B cell (primary cell): ENCODE measurements around the gene BPIFA1. TPM values are rescaled to one million over a fixed set of nuclear protein-coding genes. Genes with fewer than 3 reads are reported as not detected.

Source experiments
- ATAC-seq: fragments of 200-7000 bp; cut with Tn5 transposase; one replicate; pipeline ENCODE4 v1.10.0; 2021; ENCODE audit warnings: low read depth, mild to moderate bottlenecking, moderate number of reproducible peaks, moderate library complexity
- CTCF ChIA-PET: fragments of 350-600 bp; sonication (Branson Sonifier 250); formaldehyde crosslinking; loops from one replicate; lab custom pipeline; 2021; ENCODE audit warnings: antibody characterized with exemption, inconsistent platforms; lab: Charles Lee
- POLR2A ChIA-PET: fragments of 350-600 bp; sonication (Branson Sonifier 250); formaldehyde crosslinking; loops from one replicate; lab custom pipeline; 2021; ENCODE audit warnings: antibody characterized with exemption; lab: Charles Lee
- DNase-seq: peaks from one replicate; pipeline ENCODE4 v3.0.0; 2013
- H2AFZ ChIP-seq: 2 replicates; pipeline ENCODE4 v1.6.1; 2012; ENCODE audit warnings: mild to moderate bottlenecking, low read depth, low read length; ENCODE audit not compliant: insufficient read depth, poor library complexity, severe bottlenecking
- H3K27ac ChIP-seq, 2 donors: 1 replicate in 1 of 2; 2 replicates in 1 of 2; pipeline ENCODE4 v1.5.1; 2012 to 2013; ENCODE audit warnings: low read length in 2 of 2, mild to moderate bottlenecking in 2 of 2, moderate library complexity in 1 of 2
- H3K27me3 ChIP-seq, 4 experiments: fragments of 200-600 bp in 1 of 4; sonication (generic) in 1 of 4; replicated peaks in 1 of 4; 1 replicate in 2 of 4; 2 replicates in 2 of 4; pipeline versions ENCODE4 v1.6.1 to v1.7.0; 2013 to 2016; ENCODE audit warnings: low read length in 3 of 4, mild to moderate bottlenecking in 2 of 4, mixed read lengths in 1 of 4, moderate library complexity in 1 of 4; ENCODE audit not compliant: insufficient read depth in 4 of 4, control insufficient read depth in 3 of 4; ENCODE audit errors: control extremely low read depth in 1 of 4
- H3K36me3 ChIP-seq, 2 experiments: replicated peaks in 1 of 2; 1 replicate in 1 of 2; 2 replicates in 1 of 2; pipeline versions ENCODE4 v1.6.1 to v1.7.1; 2013; ENCODE audit warnings: low read length in 1 of 2; ENCODE audit not compliant: insufficient read depth in 2 of 2, control insufficient read depth in 1 of 2; ENCODE audit errors: control extremely low read depth in 1 of 2, extremely low read depth in 1 of 2
- H3K4me1 ChIP-seq, 2 donors: fragments of 200-600 bp in 1 of 2; sonication (generic) in 1 of 2; 1 replicate in 1 of 2; 2 replicates in 1 of 2; pipeline versions ENCODE4 v1.5.1 to v1.6.1; 2013 to 2017; ENCODE audit warnings: low read length in 2 of 2; ENCODE audit not compliant: control insufficient read depth in 2 of 2, insufficient read depth in 2 of 2
- H3K4me2 ChIP-seq: replicated peaks from 2 replicates; pipeline ENCODE3; 2012; ENCODE audit warnings: mild to moderate bottlenecking, low read depth, low read length; ENCODE audit not compliant: poor library complexity, severe bottlenecking
- H3K4me3 ChIP-seq, 5 experiments: fragments of 200-600 bp in 1 of 5; sonication (generic) in 1 of 5; 1 replicate in 3 of 5; 2 replicates in 2 of 5; pipeline versions ENCODE4 v1.5.1 to v1.7.0; 2011 to 2016; ENCODE audit warnings: low read length in 4 of 5, mild to moderate bottlenecking in 4 of 5, low read depth in 2 of 5, control low read depth in 1 of 5, moderate library complexity in 1 of 5; ENCODE audit not compliant: insufficient read depth in 1 of 5; ENCODE audit errors: control extremely low read depth in 1 of 5, extremely low read depth in 1 of 5
- H3K79me2 ChIP-seq: fragments of 200-600 bp; sonication (generic); one replicate; pipeline ENCODE4 v1.6.0; 2016; ENCODE audit warnings: low read length; ENCODE audit not compliant: control insufficient read depth, insufficient read depth
- H3K9ac ChIP-seq: fragments of 200-600 bp; sonication (generic); 2 replicates; pipeline ENCODE4 v1.6.1; 2017; ENCODE audit warnings: mild to moderate bottlenecking, low read length, moderate library complexity
- H3K9me3 ChIP-seq, 3 donors: one replicate each; pipeline versions ENCODE4 v1.6.1 to v1.7.1; 2013; ENCODE audit warnings: low read length in 2 of 3; ENCODE audit not compliant: control insufficient read depth in 2 of 3, insufficient read depth in 1 of 3; ENCODE audit errors: control extremely low read depth in 1 of 3
- H4K20me1 ChIP-seq: 2 replicates; pipeline ENCODE4 v1.6.0; 2012; ENCODE audit warnings: mild to moderate bottlenecking, low read length; ENCODE audit not compliant: insufficient read depth, control insufficient read depth, poor library complexity, severe bottlenecking
- H3K27ac Mint-ChIP-seq: one replicate; pipeline ENCODE4 v1.8.0; 2021; ENCODE audit warnings: mixed read lengths
- H3K27me3 Mint-ChIP-seq: one replicate; pipeline ENCODE4 v1.8.0; 2021; ENCODE audit warnings: mixed read lengths
- H3K4me1 Mint-ChIP-seq: one replicate; pipeline ENCODE4 v1.8.0; 2021; ENCODE audit warnings: mixed read lengths
- H3K4me3 Mint-ChIP-seq: one replicate; pipeline ENCODE4 v1.8.0; 2021; ENCODE audit warnings: mixed read lengths
- H3K9me3 Mint-ChIP-seq: one replicate; pipeline ENCODE4 v1.8.0; 2022; ENCODE audit warnings: mixed read lengths; ENCODE audit not compliant: insufficient read depth
- CTCF ChIP-seq: fragments of 200-600 bp; IDR thresholded peaks from one replicate; pipeline ENCODE4 v1.8.0; 2022; ENCODE audit warnings: antibody characterized with exemption, mild to moderate bottlenecking
- EZH2 ChIP-seq: IDR thresholded peaks from 2 replicates; pipeline ENCODE4 v1.6.1; 2012; ENCODE audit warnings: borderline replicate concordance, low read depth, mild to moderate bottlenecking, moderate library complexity, low read length; ENCODE audit not compliant: insufficient read depth, poor library complexity, severe bottlenecking
- WGBS: methylation state at CpG from one replicate; pipeline ENCODE4 v1.1.5; 2013; ENCODE audit warnings: missing lambda C conversion rate; ENCODE audit not compliant: insufficient coverage; 5-methylcytosine and 5-hydroxymethylcytosine counted together
- intact Hi-C: fragments of 100-400 bp; cut with micrococcal nuclease; formaldehyde crosslinking; loops from one replicate; pipeline ENCODE4 v1.10.0; 2022
- polyA plus RNA-seq: library from polyadenylated mRNA; depleted of rRNA; stranded (reverse); fragments of >200 nt; gene quantifications from 2 replicates; pipeline ENCODE4 v1.2.3, GENCODE V29; 2012
- total RNA-seq, 2 donors: library from RNA; stranded (reverse); fragments of 120-200 nt in 1 of 2; gene quantifications; 1 replicate in 1 of 2; 2 replicates in 1 of 2; pipeline versions ENCODE4 v1.2.3 to v1.2.4, GENCODE V29; 2013 to 2022

Gene BPIFA1
- total and polyA plus RNA-seq, 2 donors (not counting 1 experiment from before 2014, with no cell fraction given): not detected

GRCh38 chr20:33237989-33238388 is 2.2 kb downstream of the BPIFA1 start:
- Histone ChIP-seq H3K4me2 (no peak overlapping the region), H3K27me3 (peaks cover 0 to 7% (median 0%) of the 10 kb centered on the region in 4 experiments), H3K27ac (no peak overlapping the region), H2AFZ (no peak overlapping the region), H3K4me3 (no peak overlapping the region), H4K20me1 (no peaks in the 10 kb centered on the region), H3K4me1 (no peaks in the 10 kb centered on the region), H3K79me2 (no peaks in the 10 kb centered on the region), H3K9me3 (no peaks in the 10 kb centered on the region), H3K36me3 (no peaks in the 10 kb centered on the region), H3K9ac (no peak overlapping the region)
- ChIA-PET CTCF (no interaction called here), POLR2A (no interaction called here)
- Mint-ChIP-seq H3K4me3 (no peak overlapping the region), H3K27ac (no peak overlapping the region), H3K9me3 (no peaks in the 10 kb centered on the region), H3K4me1 (no peaks in the 10 kb centered on the region), H3K27me3 (peaks cover 37% of the 10 kb centered on the region)
- intact Hi-C loops: no loop called here
- 95% methylated on average over 6 of the region's 6 CpGs for WGBS
- DNase-seq: no peak
- no peak for TF ChIP-seq CTCF
- TF ChIP-seq EZH2: no peak
- ATAC-seq: no peak

GRCh38 chr20:33239418-33239817 is 3.6 kb downstream of the BPIFA1 start:
- Histone ChIP-seq H3K79me2 (no peaks in the 10 kb centered on the region), H3K9me3 (no peaks in the 10 kb centered on the region), H4K20me1 (no peaks in the 10 kb centered on the region), H3K4me1 (no peaks in the 10 kb centered on the region), H3K27ac (no peak overlapping the region), H3K36me3 (no peaks in the 10 kb centered on the region), H3K4me3 (no peak overlapping the region), H3K27me3 (peaks cover 0 to 3% (median 0%) of the 10 kb centered on the region in 4 experiments), H2AFZ (no peak overlapping the region), H3K4me2 (no peak overlapping the region), H3K9ac (no peak overlapping the region)
- DNase-seq (no peak), ATAC-seq (no peak)
- Mint-ChIP-seq H3K27ac (no peak overlapping the region), H3K27me3 (peaks cover 38% of the 10 kb centered on the region), H3K4me3 (no peak overlapping the region), H3K9me3 (no peaks in the 10 kb centered on the region), H3K4me1 (no peaks in the 10 kb centered on the region)
- POLR2A ChIA-PET: no interaction called here
- no CpG with 5 or more reads among the region's 1 CpG for WGBS
- no peak for TF ChIP-seq EZH2
- TF ChIP-seq CTCF: no peak
- CTCF ChIA-PET: no interaction called here
- intact Hi-C loops: no loop called here
